GM12892 (cell line): ENCODE data around the gene KRTAP5-4.

ENCODE experiments used
- POLR2A ChIP-seq: IDR thresholded peaks from 2 replicates; pipeline ENCODE4 v1.6.1; 2011; ENCODE audit warnings: low read depth, low read length, control low read depth
- TAF1 ChIP-seq: IDR thresholded peaks from 2 replicates; pipeline ENCODE4 v1.6.1; 2011; ENCODE audit warnings: low read depth, mild to moderate bottlenecking, control low read depth, low read length, borderline replicate concordance

DNA sequence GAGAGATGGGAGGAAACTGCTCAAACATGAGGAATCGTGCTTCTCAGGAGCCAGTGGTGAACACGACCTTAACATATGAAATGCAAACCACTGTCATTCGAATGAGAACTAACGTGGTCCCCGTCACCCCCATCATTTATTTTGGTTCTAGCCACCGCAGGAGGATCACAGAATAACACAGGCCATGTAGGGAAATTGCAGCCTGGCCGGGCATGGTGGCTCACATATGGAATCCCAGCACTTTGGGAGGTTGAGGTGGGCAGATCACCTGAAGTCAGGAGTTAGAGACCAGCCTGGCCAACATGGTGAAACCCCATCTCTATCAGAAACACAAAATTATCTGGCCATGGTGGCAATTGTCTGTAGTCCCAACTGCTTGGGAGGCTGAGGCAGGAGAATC, 34.7 kb upstream of the KRTAP5-4 start:
- no peak for TF ChIP-seq POLR2A
- no peak for TF ChIP-seq TAF1
